CD4-positive, alpha-beta T cell treated with Interleukin-4 for 4 hours (primary cell): ENCODE results near the gene EIF5.

Experiments used
- DNase-seq: peaks from one replicate; pipeline ENCODE4 v3.0.0-alpha.2; 2020

Gene EIF5

GRCh38 chr14:103333754-103334643, at the start of gene EIF5:
Gene EIF5 (plus strand): TSS chr14:103334237. CDS start chr14:103335861, 1,624 bp downstream.
- peak; percentile 99 for DNase-seq

DNA sequence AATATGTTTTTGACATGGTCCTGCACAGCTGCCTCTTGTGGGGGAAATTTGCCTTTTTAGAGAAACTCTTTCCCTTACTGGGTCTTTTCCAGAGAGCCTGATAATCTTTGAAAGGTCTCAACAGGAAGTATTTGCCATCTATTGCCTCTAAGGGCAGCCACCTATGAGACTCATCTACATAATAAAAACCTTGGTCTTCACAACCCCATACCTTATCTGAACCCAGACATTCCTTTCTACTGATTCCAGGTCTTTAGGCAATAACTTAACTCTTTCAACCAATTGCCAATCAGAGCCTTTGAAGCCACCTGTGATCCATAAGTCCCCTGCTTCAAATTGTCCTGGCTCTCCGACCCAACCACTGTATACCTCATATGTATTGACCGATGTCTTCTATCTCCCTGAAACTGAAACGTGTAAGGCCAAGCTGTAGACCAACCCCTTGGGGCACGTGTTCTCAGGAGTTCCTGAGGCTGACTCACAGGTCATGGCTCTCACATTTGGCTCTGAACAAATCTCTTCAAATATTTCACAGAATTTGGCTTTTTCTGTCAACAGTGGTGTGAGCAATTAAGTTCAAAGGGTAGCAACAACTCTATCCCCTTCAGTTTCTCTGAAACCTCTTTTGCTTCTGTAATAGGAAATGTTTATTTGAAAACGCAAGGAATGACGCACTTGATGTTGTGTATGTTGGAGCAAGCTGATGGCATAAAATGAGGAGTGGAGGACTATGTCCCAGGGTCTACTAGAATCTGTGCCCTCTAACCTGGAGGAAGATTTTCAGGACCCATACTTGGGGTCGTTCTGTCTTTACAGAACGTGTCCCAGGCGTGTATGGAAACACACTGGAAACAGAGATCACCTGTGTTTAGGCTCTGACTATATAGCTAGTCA, 49.2 kb upstream of the EIF5 start:
- no peak for DNase-seq

- DNase-seq: no peak
These were observed 47.6 kb upstream of the EIF5 start for GRCh38 chr14:103286460-103286859.

DNA sequence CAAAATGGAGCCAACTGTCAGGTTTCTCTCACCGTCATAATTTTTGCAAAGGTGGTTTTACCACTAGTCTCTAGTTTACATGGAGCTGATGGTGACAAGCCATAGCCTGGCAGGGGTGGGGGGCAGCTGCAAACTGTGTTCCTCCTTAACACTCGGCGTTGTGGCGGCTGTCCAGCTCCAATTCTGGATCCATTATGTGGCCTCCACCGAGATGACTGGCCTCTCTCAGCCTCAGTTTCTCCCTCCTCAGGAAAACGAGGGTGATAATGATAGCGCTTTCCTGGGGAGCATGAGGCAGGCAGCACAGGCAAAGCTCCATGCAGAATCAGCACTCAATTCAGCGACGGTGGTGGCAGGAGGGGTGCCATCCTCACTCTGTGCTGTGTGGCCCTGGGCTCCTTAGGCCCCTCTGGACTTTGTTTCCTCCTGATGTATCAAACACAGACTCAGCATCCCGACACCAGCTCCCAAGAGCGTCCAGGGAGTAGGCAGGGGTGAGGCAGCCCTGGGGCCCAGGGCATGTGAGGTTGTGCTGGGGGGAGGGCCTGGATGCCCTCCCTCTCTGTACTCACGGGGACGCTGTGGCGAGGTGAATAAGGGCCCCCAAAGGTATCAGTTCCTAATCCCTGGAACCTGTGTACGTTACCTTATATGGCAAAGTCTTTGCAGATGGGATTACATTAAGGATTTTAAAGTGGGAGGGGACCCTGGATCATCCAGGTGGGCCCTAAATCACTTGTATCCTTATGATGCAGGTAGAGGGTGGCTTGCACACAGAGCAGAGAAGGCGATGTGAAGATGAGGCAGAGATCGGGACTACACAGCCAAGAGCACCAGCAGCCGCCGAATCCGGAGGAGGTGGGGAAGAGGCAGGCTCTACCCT, 46.8 kb upstream of the EIF5 start:
- DNase-seq: no peak

DNA sequence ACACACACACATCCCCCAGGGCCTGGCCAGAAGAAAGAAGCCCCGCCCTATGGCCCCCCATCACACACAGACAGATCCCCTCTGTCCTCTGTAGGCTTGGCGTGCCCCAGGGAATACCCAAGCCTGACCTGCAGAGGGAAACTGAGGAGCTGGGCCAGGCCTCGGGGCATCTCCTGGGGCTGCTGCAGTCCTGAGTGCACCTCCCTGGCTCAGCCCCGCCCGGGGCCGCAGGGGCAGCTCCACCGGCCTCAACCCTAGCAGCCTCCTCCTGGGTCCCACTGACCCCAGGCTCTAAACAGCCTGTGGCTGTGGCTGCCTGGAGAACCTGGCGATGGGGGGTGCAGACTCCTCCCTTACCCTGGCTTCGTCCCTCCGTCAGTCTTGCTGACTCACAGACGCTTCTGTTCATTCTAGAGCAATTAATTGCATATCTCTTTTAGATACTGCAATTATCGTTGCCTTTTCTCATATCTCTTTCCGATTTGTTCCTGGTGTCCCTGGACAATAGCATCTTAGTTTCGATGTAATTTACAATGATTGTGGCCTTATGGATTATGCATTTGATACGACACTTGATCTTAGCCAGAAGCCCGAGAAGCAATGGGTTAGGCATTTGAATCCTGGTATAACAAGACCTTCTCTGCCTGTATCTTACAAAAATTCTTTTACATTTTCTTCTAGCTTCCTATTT, 45.8 kb upstream of the EIF5 start:
- no peak for DNase-seq

DNA sequence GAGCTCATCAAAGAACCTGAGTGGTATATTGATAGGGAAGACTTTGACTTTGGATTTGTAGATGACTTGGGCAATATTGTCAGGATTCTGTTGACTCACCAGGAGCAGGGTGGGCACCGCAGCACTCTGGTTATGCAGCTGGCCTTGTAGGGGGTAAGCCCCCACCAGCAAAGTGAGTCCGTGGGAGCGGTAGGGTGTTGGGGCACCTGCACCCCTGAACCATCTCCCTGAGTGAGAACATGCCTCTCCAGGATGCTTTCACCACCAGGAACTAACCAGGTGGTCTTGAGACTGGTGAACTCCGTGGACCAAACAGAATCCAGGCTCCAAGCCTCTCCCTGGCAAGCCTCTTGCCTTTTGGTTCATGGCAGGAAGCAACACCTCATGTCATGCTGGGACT, 44.0 kb upstream of the EIF5 start:
- no peak for DNase-seq

- no peak for DNase-seq
These were observed 43.5 kb upstream of the EIF5 start for GRCh38 chr14:103290494-103290893.

GRCh38 chr14:103290961-103291360, 43.1 kb upstream of the EIF5 start:
- no peak for DNase-seq

GRCh38 chr14:103292426-103293374, 41.3 kb upstream of the EIF5 start:
- peak; percentile 66 for DNase-seq

- no peak for DNase-seq
These were observed 40.6 kb upstream of the EIF5 start for GRCh38 chr14:103293465-103293864.

DNA sequence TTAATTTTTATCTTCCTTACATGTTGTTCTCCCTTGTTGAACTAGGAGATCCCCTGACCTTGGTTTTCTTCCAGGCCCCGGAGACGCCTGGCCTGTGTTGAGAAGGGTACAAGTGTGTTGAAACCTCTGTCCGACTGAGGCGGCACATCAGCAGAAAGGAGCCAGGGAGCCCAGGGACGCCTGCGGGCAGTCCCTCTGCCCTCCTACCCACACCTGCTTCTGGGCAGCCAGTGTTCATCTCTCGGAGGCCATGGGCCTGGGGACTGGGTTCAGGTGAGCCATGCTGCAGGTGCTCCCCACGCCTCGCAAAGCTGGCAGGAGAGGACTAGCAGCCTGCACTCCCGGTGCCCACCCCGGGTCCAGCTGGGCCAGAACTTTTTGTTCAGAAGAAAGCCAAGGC, 39.9 kb upstream of the EIF5 start:
- DNase-seq: no peak

GRCh38 chr14:103296007-103296406, 38.0 kb upstream of the EIF5 start:
- DNase-seq: no peak

GRCh38 chr14:103296987-103297386, 37.0 kb upstream of the EIF5 start:
- no peak for DNase-seq

- no peak for DNase-seq
These were observed 35.4 kb upstream of the EIF5 start for GRCh38 chr14:103298620-103299019.

- DNase-seq: no peak
These were observed 32.3 kb upstream of the EIF5 start for GRCh38 chr14:103301512-103302354.

DNA sequence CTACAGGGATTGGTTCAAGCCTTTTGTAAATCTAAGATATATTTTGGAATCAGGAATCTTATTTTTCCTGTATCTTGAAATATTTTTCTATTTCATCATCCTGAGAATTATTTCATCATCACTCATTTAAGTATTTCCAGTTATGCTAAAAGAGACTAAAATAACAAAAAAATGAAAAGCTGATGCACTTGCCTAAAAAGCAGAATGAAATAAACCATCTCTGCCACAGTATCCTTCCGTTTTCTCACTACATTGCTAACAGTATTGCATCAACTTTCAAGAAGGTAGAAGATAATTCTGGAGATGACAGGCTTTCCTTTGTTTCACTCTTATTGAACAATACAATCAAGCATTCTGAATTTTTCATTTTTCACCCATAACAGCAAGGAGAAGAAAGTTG, 31.1 kb upstream of the EIF5 start:
- no peak for DNase-seq

DNA sequence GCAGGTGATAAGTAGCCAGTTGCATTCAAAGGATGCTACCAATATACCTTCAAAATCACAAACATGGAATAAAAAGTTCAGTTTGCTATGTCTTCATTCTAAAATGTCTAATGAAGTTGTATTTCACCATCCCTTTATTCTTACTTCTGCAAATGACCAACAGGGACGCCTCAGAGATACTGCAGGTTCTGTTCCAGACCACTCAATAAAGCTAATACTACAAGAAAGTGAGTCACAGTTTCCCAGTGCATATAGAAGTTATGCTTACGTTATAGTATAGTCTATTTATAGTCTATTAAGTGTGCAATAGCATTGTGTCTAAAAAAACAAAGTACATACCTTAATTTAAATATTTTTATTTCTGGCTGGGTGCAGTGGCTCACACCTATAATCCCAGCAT, 29.3 kb upstream of the EIF5 start:
- DNase-seq: no peak

DNA sequence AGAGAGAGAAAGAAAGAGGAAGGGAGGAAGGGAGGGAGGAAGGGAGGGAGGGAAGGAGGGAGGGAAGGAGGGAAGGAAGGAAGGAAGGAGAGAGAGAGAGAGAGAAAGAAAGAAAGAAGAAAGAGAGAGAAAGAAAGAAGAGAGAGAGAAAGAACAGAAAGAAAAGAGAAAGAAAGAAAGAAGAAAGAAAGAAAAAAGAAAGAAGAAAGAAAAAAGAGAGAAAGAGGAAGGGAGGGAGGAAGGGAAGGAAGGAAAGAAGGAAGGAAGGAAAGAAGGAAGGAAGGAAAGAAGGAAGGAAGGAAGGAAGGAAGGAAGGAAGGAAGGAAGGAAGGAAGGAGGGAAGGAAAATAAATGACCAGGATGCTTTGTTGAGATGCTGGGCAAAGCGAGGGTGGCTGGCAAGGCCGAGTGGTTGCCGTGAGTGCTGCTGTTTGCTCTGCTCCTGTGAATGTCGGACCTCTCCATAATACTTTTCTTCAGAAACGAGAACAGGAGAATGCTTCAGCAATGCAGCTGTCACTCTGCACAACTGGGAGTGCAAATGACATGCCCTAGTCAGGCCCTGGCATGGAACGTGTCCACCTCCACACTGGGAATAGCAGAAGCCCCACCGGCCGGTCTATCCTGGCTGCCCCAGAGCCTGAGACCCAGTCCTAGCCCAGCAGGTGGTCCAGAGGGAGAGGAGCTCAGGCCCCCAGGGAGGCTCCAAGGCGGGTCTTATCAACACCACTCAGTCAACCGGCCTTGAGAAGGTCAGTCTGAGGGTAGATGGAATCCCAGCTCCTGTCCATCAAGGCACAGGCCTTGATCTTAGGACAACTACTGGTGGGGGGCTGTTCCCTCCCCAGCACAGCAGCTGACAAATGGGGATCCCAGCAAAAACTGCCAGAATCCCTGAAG, 25.1 kb upstream of the EIF5 start:
- DNase-seq: no peak

DNA sequence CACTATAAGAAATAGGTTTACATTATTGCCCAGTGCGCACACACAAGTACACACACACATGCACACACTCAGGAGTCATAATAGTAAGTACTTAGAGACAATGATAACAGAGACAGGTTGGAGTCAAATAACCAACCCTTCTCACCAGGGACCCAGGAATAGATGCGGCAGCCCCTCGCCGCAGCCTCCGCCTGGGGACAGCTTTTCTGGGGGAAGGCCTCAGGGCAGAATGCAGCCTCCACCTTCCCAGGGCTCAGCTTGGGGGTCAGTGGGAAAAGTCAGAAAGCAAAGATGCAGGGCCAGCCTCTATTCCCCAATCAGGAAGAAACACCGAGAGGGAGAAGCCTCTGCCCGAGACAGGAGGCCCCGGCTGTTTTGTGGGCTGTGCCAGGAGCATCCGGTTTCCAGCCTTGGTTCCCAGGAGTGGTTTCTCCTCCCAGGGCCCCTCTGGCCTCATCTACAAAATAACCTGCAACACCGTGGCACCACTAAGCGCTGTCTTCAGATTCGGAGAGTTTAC, 23.4 kb upstream of the EIF5 start:
- no peak for DNase-seq
